Stromal cell of bone marrow (primary cell): ENCODE results near the gene PPP1R12B.
"Not testable (repeated sequence)": the region's sequence is repeated elsewhere in the genome, so short reads cannot be mapped to it uniquely, and the experiment has no call there.

ENCODE experiments used
- DNase-seq: peaks from one replicate; pipeline ENCODE4 v3.0.0-alpha.2; 2012; ENCODE audit warnings: low read depth

The PPP1R12B gene

DNA sequence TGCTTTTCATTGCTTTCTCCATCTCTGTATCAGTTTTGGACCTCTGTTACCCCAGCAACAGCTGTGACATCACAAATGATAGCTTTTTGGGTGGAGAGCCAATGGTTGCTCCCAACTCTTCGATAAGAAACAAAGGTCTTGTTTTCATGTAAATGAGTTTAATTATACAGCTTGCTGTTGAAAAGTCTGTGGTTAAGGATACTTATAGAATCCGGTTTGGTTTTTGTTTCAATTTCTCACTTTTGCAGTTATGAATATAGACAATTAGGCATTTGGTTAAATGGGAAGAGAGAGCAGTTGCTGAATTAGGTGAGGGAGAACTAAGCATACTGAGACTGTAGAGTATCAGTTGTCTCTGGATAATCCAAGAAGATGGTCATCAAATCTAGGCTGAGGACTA is 99.6 kb downstream of the PPP1R12B start:
- not testable (repeated sequence) for DNase-seq

DNA sequence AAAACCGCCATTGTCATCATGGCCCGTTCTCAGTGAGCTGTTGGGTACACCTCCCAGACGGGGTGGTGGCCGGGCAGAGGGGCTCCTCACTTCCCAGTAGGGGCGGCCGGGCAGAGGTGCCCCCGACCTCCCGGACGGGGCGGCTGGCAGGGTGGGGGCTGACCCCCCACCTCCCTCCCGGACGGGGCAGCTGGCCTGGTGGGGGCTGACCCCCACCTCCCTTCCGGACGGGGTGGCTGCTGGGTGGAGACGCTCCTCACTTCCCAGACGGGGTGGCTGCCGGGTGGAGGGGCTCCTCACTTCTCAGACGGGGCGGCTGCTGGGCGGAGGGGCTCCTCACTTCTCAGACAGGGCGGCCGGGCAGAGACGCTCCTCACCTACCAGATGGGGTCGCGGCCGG is 103.1 kb downstream of the PPP1R12B start:
- not testable (repeated sequence) for DNase-seq

DNA sequence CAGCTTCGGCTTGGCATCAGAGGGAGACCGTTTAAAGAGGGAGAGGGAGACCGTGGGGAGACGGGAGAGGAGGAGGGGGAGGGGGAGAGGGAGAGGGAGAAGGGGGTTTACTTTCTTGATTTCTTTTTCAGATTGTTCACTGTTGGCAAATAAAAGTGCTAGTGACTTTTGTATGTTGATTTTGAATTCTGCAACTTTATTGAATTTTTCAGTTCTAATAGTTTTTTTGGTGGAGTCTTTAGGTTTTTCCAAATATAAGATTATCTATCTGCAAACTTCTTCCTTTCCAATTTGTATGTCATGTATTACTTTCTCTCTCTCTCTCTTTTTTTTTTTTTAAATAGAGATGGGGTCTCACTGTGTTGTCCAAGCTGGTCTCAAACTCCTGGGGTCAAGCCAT is 104.0 kb downstream of the PPP1R12B start:
- DNase-seq: no peak

DNA sequence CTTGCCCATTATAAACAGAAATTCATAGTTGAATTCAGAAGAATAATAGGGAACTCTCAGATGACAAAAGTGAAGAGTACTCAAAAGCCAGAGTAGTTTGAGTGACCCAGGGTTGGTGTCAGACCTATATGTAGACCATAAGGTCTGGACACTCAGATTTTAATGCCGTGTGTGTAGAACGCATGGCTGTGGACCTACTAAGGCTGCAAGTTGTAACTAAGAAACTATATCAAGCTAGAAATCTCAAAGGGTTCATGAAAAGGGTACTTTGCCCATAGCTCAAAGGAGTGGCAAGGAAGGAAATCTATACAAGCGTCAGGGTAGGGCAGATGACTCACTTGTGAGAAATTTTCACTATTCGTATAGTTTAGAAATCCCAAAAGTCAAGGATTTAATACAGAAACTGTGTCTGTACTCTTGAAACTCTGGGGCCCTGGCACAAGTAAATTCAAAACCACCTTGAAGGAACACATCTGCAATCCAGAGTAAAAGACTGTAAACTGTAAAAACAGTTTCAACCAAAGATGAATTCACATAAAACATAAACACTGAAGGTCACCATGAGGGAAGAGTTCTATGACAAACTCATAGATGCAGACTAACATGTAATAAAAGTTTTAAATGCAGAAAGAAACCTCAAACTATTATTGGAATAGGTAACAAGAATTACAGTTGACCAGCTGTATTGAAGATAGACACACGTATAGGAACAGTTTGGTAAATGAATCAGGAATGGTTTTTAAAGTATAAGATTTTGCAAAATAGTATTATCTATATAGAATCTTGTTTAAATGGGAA is 108.1 kb downstream of the PPP1R12B start:
- DNase-seq: not testable (repeated sequence)

DNA sequence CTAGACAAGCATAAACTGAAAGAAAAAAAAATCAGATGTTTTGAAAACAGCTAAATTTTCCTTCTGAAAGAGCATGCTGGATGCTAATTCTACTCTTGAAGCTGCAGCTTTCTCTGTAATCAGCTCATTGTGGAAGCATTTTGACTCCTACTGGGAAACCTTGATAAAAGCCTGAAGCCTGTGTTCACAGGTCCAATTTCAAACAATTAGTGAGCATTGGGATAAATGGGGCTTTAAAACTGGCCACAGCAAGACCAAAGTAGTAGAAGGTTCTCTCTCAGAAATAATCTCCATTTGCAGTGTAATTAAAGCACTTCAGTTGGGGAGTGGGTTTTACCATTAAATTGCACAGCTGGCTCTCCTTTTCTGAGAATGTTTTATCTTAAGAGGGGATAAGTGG is 110.2 kb downstream of the PPP1R12B start:
- DNase-seq: not testable (repeated sequence)

- not testable (repeated sequence) for DNase-seq
These were observed 111.1 kb downstream of the PPP1R12B start for GRCh38 chr1:202459470-202460142.

- peak; percentile 63 for DNase-seq
These were observed 111.6 kb downstream of the PPP1R12B start for GRCh38 chr1:202460143-202460495.

DNA sequence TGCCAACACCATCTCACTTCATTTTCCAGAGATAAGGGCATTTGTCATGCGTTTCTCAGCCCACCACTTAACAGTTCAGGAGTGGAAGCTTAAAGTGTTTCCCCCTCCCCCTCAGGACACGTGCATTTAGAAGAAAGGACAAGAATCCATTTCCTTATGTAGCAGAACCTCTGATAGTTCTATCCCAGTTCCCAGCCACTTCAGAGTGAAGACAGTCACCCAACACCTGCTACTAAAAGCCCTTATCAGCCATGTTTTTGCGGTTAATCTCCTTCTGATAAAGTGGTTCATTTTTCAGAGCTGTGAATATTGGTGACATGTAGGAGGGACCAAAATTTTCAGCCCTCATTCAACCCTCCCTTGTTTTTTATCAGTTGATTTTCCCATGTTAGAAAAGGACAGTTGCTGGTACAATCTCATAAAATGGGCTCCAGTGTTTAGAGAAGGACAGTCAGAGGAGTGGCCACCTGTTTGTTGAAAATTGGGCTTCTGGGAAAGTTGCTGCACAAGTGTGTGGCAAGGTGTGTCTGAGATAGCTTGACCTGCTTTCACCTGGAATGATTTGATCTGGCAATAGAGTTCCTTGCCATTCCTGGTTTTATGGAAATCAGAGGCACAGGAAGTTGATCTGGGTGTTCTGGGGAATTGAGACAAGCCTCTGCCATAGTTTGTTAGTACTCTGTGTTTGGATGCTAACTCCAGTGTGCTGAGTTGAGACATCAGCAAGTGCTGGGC is 114.0 kb downstream of the PPP1R12B start:
- DNase-seq: no peak

- DNase-seq: not testable (repeated sequence)
These were observed 115.7 kb downstream of the PPP1R12B start for GRCh38 chr1:202464153-202464742.

DNA sequence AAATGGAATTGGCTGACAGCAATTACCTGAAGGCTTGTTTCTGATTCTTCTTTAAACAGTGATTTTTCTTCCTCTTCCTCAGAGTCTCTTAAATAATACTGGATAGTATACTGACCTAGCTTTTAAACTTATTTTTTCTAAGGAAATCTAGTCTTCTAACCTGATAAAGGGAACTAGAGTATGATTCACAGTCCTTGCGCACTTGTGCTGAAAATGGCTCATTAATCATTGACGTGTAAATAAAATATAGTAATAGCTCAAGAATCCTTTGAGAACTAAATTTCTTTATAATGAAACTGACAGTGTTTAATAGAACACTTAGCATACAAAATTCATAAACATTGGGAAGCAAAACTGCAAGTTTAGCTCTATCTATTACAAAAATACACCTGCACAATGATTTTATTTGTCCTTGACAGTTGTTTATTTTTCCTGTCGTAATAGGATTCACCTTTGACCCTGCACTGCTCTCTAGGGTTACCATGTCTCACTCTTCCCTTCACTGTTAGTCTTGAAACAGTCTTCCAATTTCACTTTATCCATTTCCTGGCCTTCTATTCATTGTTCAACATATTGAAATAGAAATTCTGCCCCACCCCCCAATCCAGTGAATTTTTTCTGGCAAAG is 117.3 kb downstream of the PPP1R12B start:
- DNase-seq: not testable (repeated sequence)

GRCh38 chr1:202466339-202466738 is 117.8 kb downstream of the PPP1R12B start:
- DNase-seq: not testable (repeated sequence)

DNA sequence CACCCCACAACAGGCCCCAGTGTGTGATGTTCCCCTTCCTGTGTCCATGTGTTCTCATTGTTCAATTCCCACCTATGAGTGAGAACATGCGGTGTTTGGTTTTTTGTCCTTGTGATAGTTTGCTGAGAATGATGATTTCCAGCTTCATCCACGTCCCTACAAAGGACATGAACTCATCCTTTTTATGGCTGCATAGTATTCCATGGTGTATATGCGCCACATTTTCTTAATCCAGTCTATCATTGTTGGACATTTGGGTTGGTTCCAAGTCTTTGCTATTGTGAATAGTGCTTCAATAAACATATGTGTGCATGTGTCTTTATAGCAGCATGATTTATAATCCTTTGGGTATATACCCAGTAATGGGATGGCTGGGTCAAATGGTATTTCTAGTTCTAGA is 118.9 kb downstream of the PPP1R12B start:
- not testable (repeated sequence) for DNase-seq

DNA sequence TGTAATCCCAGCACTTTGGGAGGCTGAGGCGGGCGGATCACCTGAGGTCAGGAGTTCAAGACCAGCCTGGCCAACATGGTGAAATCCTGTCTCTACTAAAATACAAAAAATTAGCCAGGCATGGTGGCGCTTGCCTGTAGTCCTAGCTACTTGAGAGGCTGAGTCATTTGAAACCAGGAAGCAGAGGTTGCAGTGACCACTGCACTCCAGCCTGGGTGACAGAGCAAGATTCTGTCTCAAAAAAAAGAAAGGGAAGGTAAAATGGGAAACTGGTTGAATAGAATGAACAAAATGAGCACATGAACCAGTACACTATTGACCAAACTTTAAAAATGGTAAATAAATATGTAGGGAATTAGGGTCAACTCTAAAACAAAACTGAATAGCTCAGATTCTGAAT is 120.2 kb downstream of the PPP1R12B start:
- not testable (repeated sequence) for DNase-seq

DNA sequence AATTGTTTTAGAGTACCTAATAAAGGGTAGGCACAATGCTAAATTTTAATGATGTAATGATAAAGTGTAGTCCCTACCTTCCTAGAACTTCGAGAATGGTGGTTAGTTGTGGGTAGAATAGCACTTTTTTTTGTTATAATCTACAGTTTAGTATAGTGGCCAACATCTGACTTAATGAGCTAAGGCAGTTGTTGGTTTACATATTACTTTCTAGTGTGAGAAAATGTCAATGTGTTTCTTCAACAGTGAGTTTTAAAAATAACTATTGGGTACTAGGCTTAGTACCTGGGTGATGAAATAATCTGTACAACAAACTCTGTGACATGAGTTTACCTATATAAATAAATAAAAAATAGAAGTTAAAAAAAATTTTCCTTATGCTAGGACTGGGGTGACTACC is 120.6 kb downstream of the PPP1R12B start:
- not testable (repeated sequence) for DNase-seq

GRCh38 chr1:202471246-202471645 is 122.7 kb downstream of the PPP1R12B start:
- no peak for DNase-seq

DNA sequence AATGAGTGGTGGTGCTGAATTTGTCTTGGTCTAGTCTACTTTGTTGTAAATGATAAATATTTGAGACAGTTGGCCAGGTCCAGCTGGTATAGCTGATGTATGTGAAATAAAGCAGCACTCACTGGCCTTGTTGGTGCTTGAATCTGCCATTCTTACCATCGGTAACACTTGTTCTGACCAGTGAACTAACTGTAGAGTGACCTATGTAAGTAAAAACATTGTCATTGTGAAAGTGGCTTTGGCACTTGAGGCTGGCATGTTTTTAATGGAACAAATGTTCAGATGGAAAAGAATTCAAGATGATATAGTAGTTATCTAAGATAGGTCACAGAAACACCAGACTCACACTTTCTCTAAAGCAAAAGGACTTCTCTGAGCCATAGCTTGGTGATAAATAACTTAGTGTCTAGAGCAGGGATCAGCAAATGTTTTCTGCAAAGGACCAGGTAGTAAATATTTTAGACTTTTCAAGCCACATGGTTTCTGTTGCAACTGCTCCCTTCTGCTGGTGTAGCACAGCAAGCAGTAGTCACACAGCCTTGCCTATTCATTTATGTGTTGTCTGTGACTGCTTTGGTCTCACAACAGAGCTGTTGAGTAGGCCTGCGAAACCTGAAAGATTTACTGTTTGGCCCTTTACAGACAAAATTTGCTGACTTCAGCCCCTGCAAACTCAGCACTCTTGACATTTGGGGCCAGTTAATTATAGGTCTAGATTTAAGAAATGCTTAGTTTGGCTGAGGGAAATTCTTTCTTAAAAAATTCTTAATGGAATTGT is 124.0 kb downstream of the PPP1R12B start:
- DNase-seq: not testable (repeated sequence)

DNA sequence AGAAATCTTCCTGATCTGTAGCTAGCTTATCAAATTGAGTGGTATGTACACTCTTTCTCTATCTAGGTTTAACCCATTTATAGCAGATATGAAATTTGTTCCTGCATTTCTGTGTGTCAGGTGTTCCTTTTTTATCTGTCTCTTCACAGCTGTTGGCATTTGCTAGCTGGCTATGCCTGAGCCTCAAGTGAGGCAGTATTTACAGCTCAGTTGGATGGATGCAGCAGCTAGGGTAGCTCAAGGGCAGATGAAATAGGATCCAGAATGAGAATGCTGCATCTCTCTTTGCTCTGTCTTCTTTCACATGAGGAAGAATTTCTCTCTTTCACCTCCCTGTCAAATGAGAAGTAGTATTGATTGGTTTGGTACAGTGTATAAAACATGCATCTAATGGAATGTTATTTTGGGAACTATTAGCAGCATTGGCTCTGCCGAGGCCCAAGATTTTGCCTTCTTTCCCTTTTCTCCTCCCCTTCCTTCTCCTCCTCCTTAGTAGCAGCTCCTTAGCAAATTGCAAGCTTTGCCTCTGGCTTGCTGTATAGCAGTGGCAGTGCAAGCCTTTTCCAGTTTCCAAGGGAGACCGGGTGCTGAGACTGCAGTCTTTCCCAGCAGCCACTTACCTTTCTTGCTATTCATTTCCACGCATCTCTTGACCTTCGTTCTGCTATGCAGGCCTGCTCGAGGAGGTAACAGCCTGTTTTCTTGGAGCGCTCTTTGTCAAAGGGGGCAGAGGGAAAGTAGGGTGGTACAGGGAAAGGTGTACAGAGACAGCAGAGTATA is 125.0 kb downstream of the PPP1R12B start:
- not testable (repeated sequence) for DNase-seq

DNA sequence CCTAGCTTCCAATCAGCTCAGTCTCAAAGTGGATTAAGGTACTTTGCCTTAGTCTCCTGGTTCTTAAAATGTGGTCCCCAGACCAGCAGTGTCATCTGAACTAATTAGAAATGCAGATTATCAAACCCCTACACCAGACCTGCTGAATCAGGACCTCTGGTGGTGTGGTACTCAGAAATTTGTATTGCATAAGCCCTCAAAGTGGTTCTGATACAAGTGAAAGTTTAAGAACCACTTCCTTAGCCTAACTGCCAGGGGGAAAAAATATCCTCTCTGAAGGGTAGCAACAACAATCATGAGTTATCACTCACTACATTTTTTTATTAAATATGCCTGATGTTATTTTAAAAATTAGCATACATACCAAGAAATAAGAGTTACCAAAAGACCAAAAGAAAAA is 131.2 kb downstream of the PPP1R12B start:
- not testable (repeated sequence) for DNase-seq

- not testable (repeated sequence) for DNase-seq
These were observed 132.1 kb downstream of the PPP1R12B start for GRCh38 chr1:202480640-202481039.

DNA sequence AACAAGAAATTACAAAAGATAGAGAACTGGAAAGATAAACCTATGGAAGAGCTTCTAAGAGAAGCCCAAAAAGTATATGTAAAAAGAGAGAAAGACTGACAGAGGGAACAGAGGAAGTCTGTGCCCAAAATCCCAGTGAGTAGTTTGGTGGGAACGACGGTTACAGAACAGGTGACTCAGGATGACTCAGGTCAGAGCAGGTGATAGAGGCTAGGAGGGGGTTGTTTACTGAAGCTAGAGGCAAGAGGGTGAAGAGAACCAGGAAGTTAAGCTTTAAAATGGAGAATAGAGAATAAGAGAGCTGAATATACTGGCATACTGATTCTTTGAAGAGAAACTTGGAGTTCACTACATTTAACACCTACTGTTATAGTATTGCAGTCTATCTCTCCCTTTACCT is 134.9 kb downstream of the PPP1R12B start:
- DNase-seq: not testable (repeated sequence)
